CD14-positive monocyte (primary cell): ENCODE results near the gene FBXL17. TPM values are rescaled to one million over a fixed set of nuclear protein-coding genes. Genes with fewer than 3 reads are reported as not detected.

Experiments used
- DNase-seq, 3 donors: peaks; one replicate each; pipeline ENCODE4 v3.0.0-alpha.2; 2011 to 2022
- H2AFZ ChIP-seq: 2 replicates; pipeline ENCODE4 v1.6.0; 2012; ENCODE audit warnings: mild to moderate bottlenecking, low read depth, low read length, inconsistent platforms; ENCODE audit not compliant: insufficient read depth, poor library complexity, severe bottlenecking
- H3K27ac ChIP-seq, 2 donors: 1 replicate in 1 of 2; 2 replicates in 1 of 2; pipeline ENCODE4 v1.5.1; 2012 to 2013; ENCODE audit warnings: low read length in 2 of 2, control low read depth in 1 of 2, inconsistent platforms in 1 of 2, low read depth in 1 of 2, mild to moderate bottlenecking in 1 of 2
- H3K27me3 ChIP-seq, 2 donors: one replicate each; pipeline versions ENCODE4 v1.6.0 to v1.6.1; 2011 to 2013; ENCODE audit warnings: low read length in 2 of 2; ENCODE audit not compliant: control insufficient read depth in 2 of 2, insufficient read depth in 2 of 2
- H3K36me3 ChIP-seq, 2 donors: replicated peaks in 1 of 2; 1 replicate in 1 of 2; 2 replicates in 1 of 2; pipeline versions ENCODE4 v1.5.1 to v1.6.1; 2012 to 2013; ENCODE audit warnings: low read length in 2 of 2, control low read depth in 1 of 2, inconsistent platforms in 1 of 2, mild to moderate bottlenecking in 1 of 2; ENCODE audit not compliant: insufficient read depth in 2 of 2, control insufficient read depth in 1 of 2
- H3K4me1 ChIP-seq, 2 donors: 1 replicate in 1 of 2; 2 replicates in 1 of 2; pipeline versions ENCODE4 v1.5.1 to v1.6.1; 2012 to 2013; ENCODE audit warnings: low read length in 2 of 2, control low read depth in 1 of 2, inconsistent platforms in 1 of 2, mild to moderate bottlenecking in 1 of 2, moderate library complexity in 1 of 2; ENCODE audit not compliant: insufficient read depth in 2 of 2, control insufficient read depth in 1 of 2
- H3K4me2 ChIP-seq: replicated peaks from 2 replicates; pipeline ENCODE3; 2012; ENCODE audit warnings: low read length, moderate library complexity, mild to moderate bottlenecking; ENCODE audit not compliant: poor library complexity, severe bottlenecking; ENCODE audit errors: extremely low read depth
- H3K4me3 ChIP-seq, 3 experiments: fragments of 200-600 bp in 1 of 3; sonication (generic) in 1 of 3; replicated peaks in 1 of 3; 1 replicate in 2 of 3; 2 replicates in 1 of 3; pipeline ENCODE4 v1.5.1; 2011 to 2013; ENCODE audit warnings: low read length in 3 of 3, mild to moderate bottlenecking in 3 of 3, control low read depth in 2 of 3, low read depth in 2 of 3, inconsistent platforms in 1 of 3, moderate library complexity in 1 of 3
- H3K79me2 ChIP-seq: 2 replicates; pipeline ENCODE4 v1.6.0; 2012; ENCODE audit warnings: mild to moderate bottlenecking, control low read depth, inconsistent platforms, low read length, moderate library complexity; ENCODE audit not compliant: insufficient read depth
- H3K9ac ChIP-seq: 2 replicates; pipeline ENCODE4 v1.6.0; 2017; ENCODE audit warnings: low read length, mild to moderate bottlenecking; ENCODE audit not compliant: insufficient read depth, poor library complexity, severe bottlenecking
- H3K9me3 ChIP-seq, 2 donors: replicated peaks in 1 of 2; 1 replicate in 1 of 2; 2 replicates in 1 of 2; pipeline versions ENCODE4 v1.5.1 to v1.6.1; 2012 to 2013; ENCODE audit warnings: low read length in 2 of 2, control low read depth in 1 of 2; ENCODE audit not compliant: control insufficient read depth in 1 of 2, insufficient read depth in 1 of 2
- H4K20me1 ChIP-seq: 2 replicates; pipeline ENCODE4 v1.6.0; 2012; ENCODE audit warnings: mild to moderate bottlenecking, low read length, control low read depth, moderate library complexity; ENCODE audit not compliant: insufficient read depth
- H3K27ac Mint-ChIP-seq, 7 donors: one replicate each; pipeline ENCODE4 v1.8.0; 2020; ENCODE audit warnings: mild to moderate bottlenecking in 7 of 7, mixed read lengths in 7 of 7, moderate library complexity in 6 of 7, inconsistent platforms in 2 of 7
- H3K27me3 Mint-ChIP-seq, 3 donors: one replicate each; pipeline ENCODE4 v1.8.0; 2021 to 2022; ENCODE audit warnings: low read depth in 3 of 3, mild to moderate bottlenecking in 3 of 3, mixed read lengths in 3 of 3, moderate library complexity in 3 of 3, inconsistent platforms in 1 of 3
- H3K36me3 Mint-ChIP-seq, 2 donors: one replicate each; pipeline ENCODE4 v1.8.0; 2020; ENCODE audit warnings: mixed read lengths in 2 of 2, inconsistent platforms in 1 of 2, mild to moderate bottlenecking in 1 of 2
- H3K4me1 Mint-ChIP-seq: one replicate; pipeline ENCODE4 v1.8.0; 2020; ENCODE audit warnings: mild to moderate bottlenecking, mixed read lengths
- H3K4me3 Mint-ChIP-seq, 2 donors: one replicate each; pipeline ENCODE4 v1.8.0; 2020; ENCODE audit warnings: mild to moderate bottlenecking in 2 of 2, mixed read lengths in 2 of 2, moderate library complexity in 1 of 2
- H3K9me3 Mint-ChIP-seq, 7 donors: one replicate each; pipeline ENCODE4 v1.8.0; 2020 to 2022; ENCODE audit warnings: mixed read lengths in 7 of 7, mild to moderate bottlenecking in 6 of 7, moderate library complexity in 6 of 7, inconsistent platforms in 2 of 7
- WGBS: methylation state at CpG from one replicate; pipeline ENCODE4 v1.1.5; 2013; ENCODE audit warnings: missing lambda C conversion rate; ENCODE audit not compliant: insufficient coverage; 5-methylcytosine and 5-hydroxymethylcytosine counted together
- intact Hi-C, 2 donors: fragments of 100-400 bp; cut with micrococcal nuclease; formaldehyde crosslinking; loops; one replicate each; pipeline versions ENCODE4 v1.15.0 to v1.15.1; 2023
- polyA plus RNA-seq, 3 donors: library from polyadenylated mRNA; depleted of rRNA in 1 of 3; unstranded in 2 of 3; stranded (reverse) in 1 of 3; fragments of 300-500 nt in 2 of 3; fragments of >200 nt in 1 of 3; fragmentation: Illumina TruSeq in 2 of 3; gene quantifications; 1 replicate in 2 of 3; 2 replicates in 1 of 3; pipeline ENCODE4 v1.2.3, GENCODE V29; 2012 to 2021
- TF ChIP-seq, protein P1 (sequence below): fragments of 200-600 bp; IDR thresholded peaks from one replicate; pipeline ENCODE4 v1.8.0; 2022; ENCODE audit warnings: antibody characterized with exemption, mild to moderate bottlenecking

Gene FBXL17
- polyA plus RNA-seq, 3 donors: 1.5 to 6.6 (median 2.0) TPM

DNA sequence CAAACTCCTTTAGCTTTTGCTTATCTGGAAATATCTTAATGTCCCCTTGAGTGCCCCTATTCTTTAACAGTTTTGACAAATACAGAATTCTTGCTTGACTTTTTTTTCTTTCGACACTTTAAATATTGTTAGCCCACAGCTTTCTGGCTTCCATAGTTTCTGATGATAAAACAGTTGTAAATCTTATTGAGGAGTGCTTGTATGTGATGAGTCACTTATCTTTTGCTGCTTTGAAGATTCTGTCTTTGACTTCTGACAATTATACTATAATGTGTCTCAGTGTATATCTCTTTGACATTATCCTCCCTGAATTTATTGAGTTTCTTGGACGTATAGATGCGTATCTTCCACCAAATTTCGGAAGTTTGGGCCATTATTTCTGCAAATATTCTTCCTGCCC is 21.6 kb downstream of the FBXL17 start:
- intact Hi-C loops: no loop called here
- WGBS: no CpG with 5 or more reads among the region's 4 CpGs
- Histone ChIP-seq H4K20me1 (no peaks in the 10 kb centered on the region), H3K4me3 (no peak overlapping the region), H3K27me3 (no peaks in the 10 kb centered on the region), H2AFZ (no peak overlapping the region), H3K79me2 (no peaks in the 10 kb centered on the region), H3K27ac (no peak overlapping the region), H3K9ac (no peak overlapping the region), H3K9me3 (no peaks in the 10 kb centered on the region), H3K36me3 (peaks cover 4 to 28% of the 10 kb centered on the region in 2 donors), H3K4me1 (no peaks in the 10 kb centered on the region), H3K4me2 (no peak overlapping the region)
- Mint-ChIP-seq H3K27me3 (no peaks in the 10 kb centered on the region), H3K36me3 (peaks cover 23 to 26% of the 10 kb centered on the region in 2 donors), H3K9me3 (peaks cover 0 to 2% (median 0%) of the 10 kb centered on the region in 7 donors), H3K4me3 (no peak overlapping the region), H3K27ac (no peak overlapping the region), H3K4me1 (no peaks in the 10 kb centered on the region)
- no peak for DNase-seq
- TF ChIP-seq, protein P1, sequence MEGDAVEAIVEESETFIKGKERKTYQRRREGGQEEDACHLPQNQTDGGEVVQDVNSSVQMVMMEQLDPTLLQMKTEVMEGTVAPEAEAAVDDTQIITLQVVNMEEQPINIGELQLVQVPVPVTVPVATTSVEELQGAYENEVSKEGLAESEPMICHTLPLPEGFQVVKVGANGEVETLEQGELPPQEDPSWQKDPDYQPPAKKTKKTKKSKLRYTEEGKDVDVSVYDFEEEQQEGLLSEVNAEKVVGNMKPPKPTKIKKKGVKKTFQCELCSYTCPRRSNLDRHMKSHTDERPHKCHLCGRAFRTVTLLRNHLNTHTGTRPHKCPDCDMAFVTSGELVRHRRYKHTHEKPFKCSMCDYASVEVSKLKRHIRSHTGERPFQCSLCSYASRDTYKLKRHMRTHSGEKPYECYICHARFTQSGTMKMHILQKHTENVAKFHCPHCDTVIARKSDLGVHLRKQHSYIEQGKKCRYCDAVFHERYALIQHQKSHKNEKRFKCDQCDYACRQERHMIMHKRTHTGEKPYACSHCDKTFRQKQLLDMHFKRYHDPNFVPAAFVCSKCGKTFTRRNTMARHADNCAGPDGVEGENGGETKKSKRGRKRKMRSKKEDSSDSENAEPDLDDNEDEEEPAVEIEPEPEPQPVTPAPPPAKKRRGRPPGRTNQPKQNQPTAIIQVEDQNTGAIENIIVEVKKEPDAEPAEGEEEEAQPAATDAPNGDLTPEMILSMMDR: no peak

DNA sequence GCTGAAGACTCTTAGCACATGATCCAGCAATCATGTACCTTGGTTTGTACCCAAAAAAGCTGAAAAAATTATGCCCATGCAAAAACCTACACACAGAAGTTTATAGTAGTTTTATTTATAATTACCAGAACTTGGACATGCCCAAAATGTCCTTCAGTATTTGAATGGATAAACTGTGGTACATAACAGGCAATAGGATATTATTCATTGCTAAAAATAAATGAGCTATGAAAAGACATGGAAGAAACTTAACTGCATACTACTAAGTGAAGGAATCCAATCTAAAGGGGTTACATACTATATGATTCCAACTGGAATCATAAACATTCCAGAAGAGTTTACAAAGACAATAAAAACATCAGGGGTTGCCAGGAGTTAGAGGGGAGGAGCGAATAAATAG is 25.6 kb downstream of the FBXL17 start:
- Histone ChIP-seq H3K4me2 (no peak overlapping the region), H3K9ac (no peak overlapping the region), H2AFZ (no peak overlapping the region), H3K36me3 (peaks cover 0 to 5% of the 10 kb centered on the region in 2 donors), H3K27me3 (no peaks in the 10 kb centered on the region), H4K20me1 (no peaks in the 10 kb centered on the region), H3K79me2 (no peaks in the 10 kb centered on the region), H3K27ac (no peak overlapping the region), H3K4me3 (no peak overlapping the region), H3K4me1 (no peaks in the 10 kb centered on the region), H3K9me3 (no peaks in the 10 kb centered on the region)
- Mint-ChIP-seq H3K4me1 (no peaks in the 10 kb centered on the region), H3K4me3 (no peak overlapping the region), H3K27me3 (no peaks in the 10 kb centered on the region), H3K9me3 (peaks cover 0 to 2% (median 0%) of the 10 kb centered on the region in 7 donors), H3K36me3 (peaks cover 12 to 16% of the 10 kb centered on the region in 2 donors), H3K27ac (peak overlapping the region in 1 of 7 donors; percentile 10)
- intact Hi-C loops: no loop called here
- TF ChIP-seq, protein P1: no peak
- no peak for DNase-seq
- WGBS: no CpG with 5 or more reads among the region's 1 CpG
